NT2/D1 (cell line): ENCODE results near the gene CCNE1.

Experiments
- YY1 ChIP-seq: IDR thresholded peaks from 2 replicates; pipeline ENCODE4 v1.6.1; 2011; ENCODE audit not compliant: insufficient read length, insufficient read depth
- ZNF274 ChIP-seq: IDR thresholded peaks from 2 replicates; pipeline ENCODE4 v1.6.1; 2011; ENCODE audit warnings: mild to moderate bottlenecking, low read depth, low read length

- no peak for TF ChIP-seq YY1
- TF ChIP-seq ZNF274: no peak
Observed at GRCh38 chr19:29779921-29780320, 31.9 kb upstream of the CCNE1 start.
